Suppressor macrophage treated with lipopolysaccharide for 1 hour (primary cell): ENCODE results near the gene SRPK1.
"Not testable (repeated sequence)": the region's sequence is repeated elsewhere in the genome, so short reads cannot be mapped to it uniquely, and the experiment has no call there.

ENCODE experiments used
- DNase-seq, 3 donors: peaks; one replicate each; pipeline ENCODE4 v3.0.0-alpha.2; 2020 to 2022

The SRPK1 gene

DNA sequence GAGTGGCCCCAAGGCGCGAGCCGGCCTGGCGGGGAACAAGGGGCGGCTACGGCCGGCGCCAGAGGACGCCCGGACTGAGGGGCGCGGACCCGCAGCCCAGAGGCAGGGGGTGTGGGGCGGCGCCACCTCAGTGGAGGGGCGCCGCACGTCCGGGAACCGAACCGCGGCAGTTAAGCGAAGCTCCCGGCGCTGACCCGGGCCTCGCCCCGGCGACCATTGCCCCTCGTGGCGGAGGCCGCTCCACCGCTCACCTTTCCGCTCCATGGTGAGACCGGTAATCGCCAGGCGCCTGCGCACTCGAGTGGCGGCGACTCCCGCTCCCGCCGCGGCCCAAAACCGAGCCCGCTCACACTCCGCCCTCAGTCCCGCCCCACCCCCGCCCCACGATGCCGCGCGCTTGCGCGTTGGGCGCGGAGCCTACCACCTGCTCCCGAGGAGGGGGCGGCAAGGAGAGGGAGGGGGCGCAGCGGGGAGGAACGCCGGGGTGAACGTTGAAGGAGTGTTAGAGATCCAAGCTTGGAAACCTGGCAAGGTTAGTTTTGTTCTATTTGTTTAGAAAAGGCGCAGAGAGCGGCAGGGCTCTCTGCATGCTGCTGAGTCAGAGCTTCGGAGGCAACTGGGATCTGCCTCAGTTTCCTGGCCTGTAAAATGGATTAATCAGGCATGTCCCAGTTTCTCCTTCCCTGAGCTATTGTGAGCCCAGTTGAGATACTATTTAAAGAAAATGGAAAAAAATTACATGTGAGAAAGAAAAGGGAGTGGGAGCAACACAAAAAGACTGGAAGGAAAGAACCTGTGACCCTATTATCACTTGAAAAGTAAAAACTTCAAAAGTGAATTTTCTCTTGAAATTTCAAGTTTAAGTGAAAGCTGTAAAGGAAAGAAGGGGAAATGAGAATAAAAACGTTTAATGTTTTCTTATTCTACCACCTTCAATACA lies at the start of gene SRPK1:
Gene SRPK1 (minus strand): TSS at position 306 of the 940 bp plus-strand sequence. CDS start 42 bp downstream, at position 264.
- peak; percentile 81 to 95 (median 93) for DNase-seq

GRCh38 chr6:35970181-35970580 lies 49.3 kb upstream of the SRPK1 start:
- peak; percentile 51 to 68 (median 62) for DNase-seq

- peak in 1 of 3 donors; percentile 31 for DNase-seq
These were observed 48.7 kb upstream of the SRPK1 start for GRCh38 chr6:35969646-35970045.

DNA sequence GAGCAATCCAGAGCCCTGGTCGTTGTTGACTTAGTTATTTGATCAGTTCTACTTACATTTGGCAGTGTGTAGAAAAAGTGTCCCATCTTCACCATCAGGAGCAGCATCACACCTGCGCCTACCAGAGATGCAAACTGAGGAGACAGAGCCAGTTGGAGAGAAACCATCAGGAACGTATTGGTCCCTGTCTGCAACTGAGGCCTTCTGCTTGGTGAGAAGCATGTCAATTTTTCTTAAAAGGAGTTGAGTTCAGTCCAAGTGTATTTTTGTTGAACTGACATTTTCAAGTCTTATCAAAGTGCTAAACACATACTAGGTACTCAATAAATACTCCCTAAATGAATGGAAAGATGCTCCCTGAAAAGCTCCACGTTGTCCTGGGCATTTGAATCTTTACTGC lies 47.9 kb upstream of the SRPK1 start:
- no peak for DNase-seq

DNA sequence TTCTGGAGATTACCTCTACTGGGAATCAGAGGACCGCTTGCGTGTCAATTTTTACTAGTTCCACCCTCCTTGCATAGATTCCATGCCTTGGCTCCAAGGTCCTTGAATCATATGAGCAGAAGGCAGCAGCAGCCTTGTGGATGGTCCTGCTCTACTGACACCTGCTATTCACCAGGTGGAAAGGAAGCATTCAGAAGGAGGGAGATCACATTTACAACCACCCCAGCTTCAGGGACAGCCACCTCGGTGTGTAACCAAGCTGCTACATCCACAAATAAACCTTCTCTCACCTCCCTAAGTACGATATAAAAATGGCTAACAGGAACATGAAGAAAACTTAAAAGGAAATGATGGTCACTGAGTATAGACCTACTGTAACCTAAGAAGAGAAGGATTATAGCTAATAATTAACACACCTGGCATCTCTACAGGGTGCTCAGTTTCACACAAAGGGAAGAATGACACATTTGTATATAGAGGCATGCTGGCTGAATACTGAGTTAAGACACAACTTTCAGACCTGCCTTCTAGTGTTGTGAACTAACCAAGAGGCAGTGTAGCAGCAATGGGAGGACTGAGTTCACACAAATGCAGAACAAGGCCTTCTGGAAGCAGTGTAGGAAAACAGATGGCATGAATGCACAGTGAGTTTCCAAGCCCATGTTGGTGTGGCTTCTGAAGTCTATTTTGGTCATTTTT lies 46.3 kb upstream of the SRPK1 start:
- no peak for DNase-seq

DNA sequence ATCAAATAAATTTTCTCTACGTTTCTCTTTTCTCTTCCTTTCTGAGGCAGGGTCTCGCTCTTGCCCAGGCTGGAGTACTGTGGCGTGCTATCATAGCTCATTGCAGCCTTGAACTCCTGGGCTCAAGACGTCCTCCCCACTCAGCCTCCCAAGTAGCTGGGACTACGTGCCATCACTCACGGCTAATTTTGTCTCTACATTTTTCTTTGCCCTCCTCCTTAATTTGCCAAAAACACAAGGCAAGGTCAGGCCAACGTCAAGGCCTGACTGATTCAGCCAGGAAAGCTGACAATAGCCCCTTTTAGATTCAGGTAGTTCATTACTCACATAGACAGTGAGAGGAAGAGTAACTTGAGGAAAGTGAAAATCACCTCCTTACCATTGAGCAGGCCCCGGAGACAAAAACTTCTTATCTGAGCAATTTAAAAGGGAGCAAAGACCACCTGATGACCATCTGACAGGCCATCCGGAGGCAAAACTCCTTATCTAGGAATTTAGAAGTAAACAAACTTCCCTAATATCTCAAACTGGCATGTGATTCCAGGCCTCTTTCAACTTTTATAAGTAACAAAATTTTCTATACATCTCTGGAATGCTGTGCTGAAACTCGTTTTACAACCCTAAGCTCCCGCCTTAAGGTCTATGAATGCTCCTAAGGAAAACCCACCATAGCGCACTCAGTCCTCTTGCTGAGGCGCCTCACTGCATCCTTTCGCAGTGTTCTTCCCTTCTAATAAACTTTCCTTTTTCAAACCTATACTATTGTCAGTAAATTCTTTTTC lies 42.1 kb upstream of the SRPK1 start:
- no peak for DNase-seq

DNA sequence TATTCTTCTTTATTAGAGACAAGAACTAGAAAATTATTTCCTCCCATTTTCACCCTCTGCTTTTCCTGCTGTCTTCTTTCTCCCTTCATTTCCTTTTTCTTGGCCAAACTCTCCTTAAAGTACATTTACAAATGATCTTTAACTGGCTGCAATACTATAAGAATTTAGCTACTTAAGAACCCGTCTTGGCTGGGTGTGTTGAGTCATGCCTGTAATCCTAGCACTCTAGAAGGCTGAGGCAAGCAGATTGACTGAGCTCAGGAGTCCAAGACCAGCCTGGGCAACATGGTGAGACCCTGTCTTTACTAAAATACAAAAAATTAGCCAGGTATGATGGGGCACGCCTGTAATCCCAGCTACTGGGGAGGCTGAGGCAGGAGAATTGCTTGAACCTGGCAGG lies 39.3 kb upstream of the SRPK1 start:
- no peak for DNase-seq

- DNase-seq: peak in 2 of 3 donors; percentile 10 to 32
These were observed 35.1 kb upstream of the SRPK1 start for GRCh38 chr6:35955970-35956369.

- no peak for DNase-seq
These were observed 34.6 kb upstream of the SRPK1 start for GRCh38 chr6:35955521-35955920.

- no peak for DNase-seq
These were observed 34.2 kb upstream of the SRPK1 start for GRCh38 chr6:35955071-35955470.

GRCh38 chr6:35954333-35954732 lies 33.4 kb upstream of the SRPK1 start:
- no peak for DNase-seq

DNA sequence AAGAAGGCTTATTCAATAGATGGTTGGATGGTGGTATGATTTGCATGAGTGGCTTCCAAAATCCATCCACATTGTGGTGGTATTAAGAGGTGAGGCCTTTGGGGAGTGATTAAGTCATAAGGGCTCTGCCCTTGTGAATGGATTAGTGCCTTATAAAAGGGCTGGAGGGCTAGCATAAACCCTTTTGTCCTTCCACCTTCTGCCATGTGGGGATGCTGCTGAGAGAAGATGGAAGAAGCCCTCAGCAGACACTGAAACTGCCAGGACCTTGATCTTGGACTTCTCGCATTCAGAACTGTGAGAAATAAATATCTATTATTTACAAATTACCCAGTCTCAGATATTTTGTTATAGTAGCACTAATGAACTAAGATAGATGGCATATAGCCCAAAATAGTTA lies 27.8 kb upstream of the SRPK1 start:
- DNase-seq: peak in 2 of 3 donors; percentile 23 to 28

DNA sequence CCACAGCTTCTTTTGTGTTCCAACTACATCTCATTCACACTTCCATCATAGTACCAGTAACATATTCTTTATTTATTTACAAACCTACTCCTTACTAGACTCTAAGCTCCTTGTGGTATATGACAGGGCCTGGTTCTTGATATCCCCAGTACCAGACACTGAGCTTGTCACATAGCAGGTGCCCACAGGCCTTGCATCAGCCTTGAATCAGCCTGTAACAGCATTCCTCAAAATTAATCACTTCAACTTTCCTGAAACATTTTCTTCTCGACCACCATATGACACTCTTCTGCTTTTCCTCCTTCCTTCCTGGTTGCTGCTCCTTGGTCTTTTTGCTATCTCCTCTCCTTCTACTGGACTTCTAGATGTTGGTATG lies 24.7 kb upstream of the SRPK1 start:
- DNase-seq: peak in 1 of 3 donors; percentile 20

- DNase-seq: no peak
These were observed 22.5 kb upstream of the SRPK1 start for GRCh38 chr6:35943390-35943789.

- no peak for DNase-seq
These were observed 21.5 kb upstream of the SRPK1 start for GRCh38 chr6:35942355-35942754.

DNA sequence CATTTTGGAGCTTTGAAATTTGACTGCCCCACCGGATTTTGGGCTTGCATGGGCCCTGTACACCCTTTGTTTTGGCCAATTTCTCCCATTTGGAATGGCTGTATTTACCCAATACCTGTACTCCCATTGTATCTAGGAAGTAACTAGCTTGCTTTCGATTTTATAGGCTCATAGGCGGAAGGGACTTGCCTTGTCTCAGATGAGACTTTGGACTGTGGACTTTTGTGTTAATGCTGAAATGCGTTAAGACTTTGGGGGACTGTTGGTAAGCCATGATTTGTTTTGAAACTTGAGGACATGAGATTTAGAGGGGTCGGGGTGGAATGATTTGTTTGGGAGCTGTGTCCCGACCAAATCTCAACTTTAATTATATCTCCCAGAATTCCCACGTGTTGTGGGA lies 20.3 kb upstream of the SRPK1 start:
- not testable (repeated sequence) for DNase-seq

- not testable (repeated sequence) for DNase-seq
These were observed 19.1 kb upstream of the SRPK1 start for GRCh38 chr6:35940014-35940413.

DNA sequence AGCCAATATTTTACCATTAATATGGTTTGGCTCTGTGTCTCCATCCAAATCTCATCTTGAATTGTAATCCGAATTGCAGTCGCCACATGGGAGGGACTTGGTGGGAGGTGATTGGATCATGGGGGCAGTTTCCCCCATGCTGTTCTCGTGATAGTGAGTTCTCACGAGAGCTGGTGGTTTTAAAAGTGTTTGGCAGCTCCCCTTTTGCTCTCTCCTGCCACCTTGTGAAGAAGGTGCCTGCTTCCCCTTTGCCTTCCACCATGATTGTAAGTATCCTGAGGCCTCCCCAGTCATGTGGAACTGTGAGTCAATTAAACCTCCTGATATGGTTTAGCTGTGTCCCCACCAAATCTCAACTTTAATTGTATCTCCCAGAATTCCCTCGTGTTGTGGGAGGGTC lies 18.4 kb upstream of the SRPK1 start:
- not testable (repeated sequence) for DNase-seq

DNA sequence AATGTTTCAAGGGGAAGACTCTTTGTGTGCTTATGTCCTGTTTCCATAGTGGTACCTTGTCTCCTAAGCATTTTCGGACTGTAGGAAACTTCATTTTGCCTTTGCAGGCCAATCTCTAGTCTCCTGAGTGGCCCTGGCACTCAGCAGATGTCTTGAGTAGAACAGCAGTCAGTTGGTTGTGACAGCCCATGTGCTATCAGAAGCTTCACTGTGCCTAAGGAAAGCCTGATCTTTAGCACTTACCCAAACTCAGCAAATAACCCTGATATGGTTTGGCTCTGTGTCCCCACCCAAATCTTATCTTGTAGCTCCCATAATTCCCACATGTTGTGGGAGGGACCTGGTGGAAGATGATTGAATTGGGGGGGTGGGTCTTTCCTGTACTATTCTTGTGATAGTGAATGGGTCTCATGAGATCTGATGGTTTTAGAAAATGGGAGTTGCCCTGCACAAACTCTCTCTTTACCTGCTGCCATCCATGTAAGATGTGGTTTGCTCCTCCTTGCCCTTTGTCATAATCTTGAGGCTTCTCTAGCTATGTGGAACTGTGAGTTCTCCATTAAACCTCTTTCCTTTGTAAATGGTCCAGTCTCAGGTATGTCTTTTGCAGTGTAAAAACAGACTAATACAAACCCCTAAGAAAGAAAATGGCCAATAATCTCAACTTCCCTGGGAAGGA lies 15.9 kb upstream of the SRPK1 start:
- no peak for DNase-seq

GRCh38 chr6:35935469-35935868 lies 14.6 kb upstream of the SRPK1 start:
- DNase-seq: no peak

- DNase-seq: peak in 1 of 3 donors; percentile 13
These were observed 12.9 kb upstream of the SRPK1 start for GRCh38 chr6:35933844-35934243.

- DNase-seq: not testable (repeated sequence)
These were observed 11.0 kb upstream of the SRPK1 start for GRCh38 chr6:35931873-35932272.
